Measurements from ENCODE around the gene TAOK1.

The TAOK1 gene

GRCh38 chr17:29581583-29582253 lies 191.6 kb downstream of the TAOK1 start:
- DNase-seq (ENCODE audit: low read depth in 1 of 2, low spot score in 1 of 2) = no peak

DNA sequence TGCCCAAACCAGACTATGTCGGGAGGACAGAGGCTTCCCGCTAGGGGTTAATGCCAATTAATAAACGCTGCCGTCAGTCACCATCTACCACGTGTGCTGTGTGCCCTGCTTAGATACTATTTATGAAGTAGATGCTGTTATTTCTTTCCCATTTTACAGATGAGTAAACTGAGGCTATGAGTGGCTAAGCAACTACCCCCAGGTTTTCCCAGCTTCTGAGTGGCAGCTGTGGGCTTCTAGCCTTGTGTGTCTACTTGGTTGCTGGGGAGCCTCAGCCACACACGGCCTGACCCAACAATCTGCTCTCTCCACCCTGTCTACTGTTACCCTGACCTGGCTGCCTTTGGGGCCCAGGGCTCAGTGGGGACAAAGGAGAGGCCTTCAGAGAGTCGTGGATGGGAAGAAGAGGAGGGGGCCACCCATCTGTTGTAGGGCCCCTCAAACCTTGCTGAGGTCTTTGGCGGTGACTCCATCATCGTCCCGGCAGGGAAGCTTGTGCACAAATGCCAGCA lies 192.1 kb downstream of the TAOK1 start:
- DNase-seq (ENCODE audit: low read depth in 1 of 2, low spot score in 1 of 2) = no peak

DNA sequence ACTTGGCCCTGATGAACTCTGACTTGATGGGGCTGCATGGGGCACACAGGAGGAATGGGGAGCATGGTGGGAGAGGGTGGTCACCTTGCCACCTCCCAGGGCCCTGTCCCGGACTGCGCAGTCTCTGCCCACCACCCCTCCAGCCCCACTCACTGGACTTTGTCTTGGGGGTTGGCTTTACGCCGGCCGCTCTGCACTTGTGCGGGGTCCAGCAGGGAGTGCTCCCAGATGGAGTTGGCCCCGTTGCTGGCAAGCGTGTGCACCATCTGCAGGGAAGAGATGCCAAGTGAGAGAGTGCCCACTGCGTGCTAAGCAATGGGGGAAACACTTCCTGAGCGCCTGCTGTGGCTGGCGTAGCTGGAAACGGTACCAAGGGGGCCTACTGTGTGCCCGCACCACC lies 192.6 kb downstream of the TAOK1 start:
- no peak for DNase-seq (ENCODE audit: low read depth in 1 of 2, low spot score in 1 of 2)

- DNase-seq (ENCODE audit: low read depth in 1 of 2, low spot score in 1 of 2) = no peak
These were observed 193.4 kb downstream of the TAOK1 start for GRCh38 chr17:29583324-29584248.

GRCh38 chr17:29584452-29585079 lies 194.4 kb downstream of the TAOK1 start:
- DNase-seq (ENCODE audit: low read depth in 1 of 2, low spot score in 1 of 2) = no peak

DNA sequence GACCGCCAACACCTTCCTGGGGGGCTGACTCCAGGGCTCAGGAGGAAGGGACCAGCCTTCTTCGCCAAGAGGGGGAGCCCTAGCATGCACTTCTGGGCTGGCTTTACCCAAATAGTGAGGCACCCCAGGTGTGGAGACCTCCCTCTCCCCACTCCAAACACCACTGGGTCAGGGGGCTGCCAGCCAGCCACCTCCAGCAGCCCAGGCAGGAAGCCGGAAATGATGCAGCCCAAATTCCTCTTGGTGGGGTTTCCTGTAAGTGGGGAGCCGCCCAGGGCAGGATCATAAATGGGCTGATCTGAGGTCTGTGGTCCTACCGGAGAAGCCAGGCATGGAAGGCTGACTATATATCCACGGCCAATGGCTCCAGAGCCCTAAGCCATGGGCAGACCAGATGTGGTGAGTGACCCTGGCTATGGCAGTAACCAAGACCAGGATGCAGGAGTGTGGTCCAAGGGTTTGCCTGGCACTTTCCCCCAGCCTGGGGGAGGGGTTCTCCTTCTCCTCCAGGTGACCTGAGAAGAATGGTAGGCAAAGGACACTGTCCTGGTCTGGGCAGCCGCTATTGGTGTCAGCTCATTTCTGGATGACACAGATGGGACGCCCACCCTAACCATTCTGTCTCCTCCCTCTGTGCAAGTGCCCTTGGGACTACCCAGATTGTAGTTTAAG lies 195.1 kb downstream of the TAOK1 start:
- DNase-seq (ENCODE audit: low read depth in 1 of 2, low spot score in 1 of 2) = no peak

GRCh38 chr17:29586676-29587469 lies 196.7 kb downstream of the TAOK1 start:
- DNase-seq (ENCODE audit: low read depth in 1 of 2, low spot score in 1 of 2) = no peak

DNA sequence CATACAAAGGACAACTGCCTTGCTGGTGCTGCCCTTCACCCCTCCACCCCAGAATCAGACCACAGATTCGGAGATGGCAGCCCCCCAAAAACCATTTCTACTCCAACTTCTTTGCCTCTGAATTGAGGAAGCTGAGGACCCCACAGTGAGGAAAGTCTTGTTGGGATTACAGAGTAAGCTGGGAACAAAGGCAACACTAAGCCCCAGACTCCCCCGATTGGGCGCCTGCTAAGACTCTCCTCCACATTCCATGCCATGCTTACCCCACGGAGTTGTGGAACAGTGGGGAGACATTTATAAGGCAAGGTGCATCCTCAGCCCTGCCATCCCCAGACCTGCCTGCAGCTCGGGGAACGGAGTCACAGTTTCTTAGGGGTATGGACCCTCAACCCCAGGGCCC lies 197.4 kb downstream of the TAOK1 start:
- DNase-seq (ENCODE audit: low read depth in 1 of 2, low spot score in 1 of 2) = no peak

DNA sequence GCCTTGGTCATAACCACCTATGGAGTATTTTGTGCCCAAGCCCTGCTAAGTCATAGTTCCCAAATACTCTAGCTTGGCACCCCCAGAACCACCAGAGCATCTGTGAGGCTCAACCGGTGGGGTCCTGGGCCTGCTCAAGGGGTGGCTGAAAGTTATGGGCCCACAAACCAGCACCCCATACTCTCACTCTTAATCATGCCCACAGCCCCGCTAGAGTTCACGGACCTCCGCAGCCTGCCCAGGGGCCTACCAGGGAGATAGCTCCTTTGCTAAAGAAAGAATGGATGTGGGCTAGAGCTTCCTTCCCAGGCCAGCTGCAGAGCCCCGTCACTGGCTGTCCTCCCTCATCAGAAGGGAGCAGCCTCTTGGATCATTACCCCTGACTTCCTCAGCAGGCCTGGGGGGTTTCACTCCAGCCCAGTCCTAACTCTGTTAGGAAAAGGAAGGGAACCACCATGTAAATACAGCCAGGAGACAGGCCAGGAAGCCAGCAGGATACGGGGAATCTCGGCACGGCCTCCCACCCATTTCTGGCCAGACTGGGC lies 197.9 kb downstream of the TAOK1 start:
- no peak for DNase-seq (ENCODE audit: low read depth in 1 of 2, low spot score in 1 of 2)

DNA sequence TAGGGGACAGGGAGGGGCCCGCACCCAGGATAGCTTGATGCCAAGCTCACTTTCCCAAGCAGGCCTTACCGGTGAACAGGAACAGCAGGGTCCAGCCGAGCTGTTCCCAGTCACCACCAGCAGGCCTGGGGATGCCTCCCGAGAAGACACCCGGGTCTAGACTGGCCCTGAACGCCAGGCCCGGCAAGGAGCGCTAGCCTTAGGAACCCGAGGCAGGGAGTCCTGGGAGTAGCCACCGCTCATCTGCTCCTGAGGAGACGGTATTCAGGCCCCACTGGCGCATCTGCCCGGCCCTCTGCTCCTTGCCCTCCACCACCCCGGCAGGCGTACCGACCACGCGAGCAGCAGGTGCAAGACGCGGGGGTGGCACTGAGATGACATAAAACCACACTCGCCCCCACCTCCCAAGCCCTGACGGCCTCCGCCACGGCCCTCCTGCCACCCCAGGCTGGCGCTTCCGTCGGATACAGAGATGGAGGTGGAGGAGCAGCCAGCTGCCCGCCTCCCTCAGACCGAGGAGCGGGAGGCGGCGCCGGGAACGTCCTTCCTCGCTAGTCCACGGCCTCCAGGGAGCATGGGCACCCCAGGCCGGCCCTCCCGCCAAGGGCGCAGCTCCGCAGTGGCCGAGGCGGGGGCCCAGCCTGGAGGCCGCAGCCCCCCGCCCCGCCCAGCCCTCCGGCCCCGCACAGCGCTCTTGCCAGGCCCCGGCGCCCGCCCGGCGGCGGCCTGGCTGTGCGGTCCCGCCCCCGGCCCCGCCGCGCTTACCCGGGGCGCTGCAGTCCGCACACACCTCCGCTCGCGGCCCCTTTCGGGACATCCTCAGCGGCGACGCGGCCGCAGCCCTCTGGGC lies 198.6 kb downstream of the TAOK1 start:
- DNase-seq (ENCODE audit: low read depth in 1 of 2, low spot score in 1 of 2) = no peak

GRCh38 chr17:29589524-29590410 lies 199.6 kb downstream of the TAOK1 start, which contains the start of gene GIT1:
GIT1 (minus strand) TSS chr17:29589648; CDS start chr17:29589378, 270 bp downstream.
- DNase-seq (ENCODE audit: low read depth in 1 of 2, low spot score in 1 of 2) = peak; percentile 72 to 80

DNA sequence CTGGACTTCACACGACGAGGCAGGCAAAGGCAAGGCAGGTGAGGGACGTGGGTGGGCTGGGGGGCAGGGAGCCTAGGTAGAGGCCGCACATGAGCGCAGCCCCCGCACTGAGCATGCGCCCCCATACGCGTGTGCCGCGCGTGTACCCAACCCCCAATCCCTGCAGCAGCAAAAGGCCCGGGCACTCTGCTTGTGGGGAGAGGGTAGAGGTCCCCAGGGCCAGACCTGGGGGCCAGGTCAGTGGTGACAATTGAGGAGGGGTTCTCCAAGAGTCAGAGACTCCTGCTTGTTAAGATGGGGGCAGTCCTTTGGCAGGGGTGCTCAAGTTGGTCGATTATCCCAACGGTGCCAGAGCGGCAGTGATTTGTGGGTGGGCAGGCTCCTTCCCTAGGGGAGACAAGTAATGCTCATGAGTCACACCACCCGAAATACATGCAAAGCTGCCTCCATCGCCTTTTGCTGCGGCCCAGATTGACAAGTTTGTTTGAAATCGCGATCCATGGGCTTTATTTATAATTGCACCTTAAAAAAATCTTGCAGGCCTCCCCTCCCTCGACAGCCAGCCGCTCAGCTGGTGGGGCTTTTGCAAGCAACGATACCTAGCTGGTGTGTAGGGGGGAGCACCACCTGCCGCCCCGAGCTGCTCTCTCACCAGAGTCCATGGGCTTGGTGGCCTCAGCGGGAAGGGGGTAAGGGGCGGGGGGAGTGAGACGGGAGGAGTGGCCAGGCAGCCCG lies 200.4 kb downstream of the TAOK1 start:
- no peak for DNase-seq (ENCODE audit: low read depth in 1 of 2, low spot score in 1 of 2)

GRCh38 chr17:29591146-29591736 lies 201.1 kb downstream of the TAOK1 start:
- DNase-seq (ENCODE audit: low read depth in 1 of 2, low spot score in 1 of 2) = no peak

GRCh38 chr17:29591737-29592608 lies 201.8 kb downstream of the TAOK1 start:
- peak; percentile 64 to 74 for DNase-seq (ENCODE audit: low read depth in 1 of 2, low spot score in 1 of 2)

DNA sequence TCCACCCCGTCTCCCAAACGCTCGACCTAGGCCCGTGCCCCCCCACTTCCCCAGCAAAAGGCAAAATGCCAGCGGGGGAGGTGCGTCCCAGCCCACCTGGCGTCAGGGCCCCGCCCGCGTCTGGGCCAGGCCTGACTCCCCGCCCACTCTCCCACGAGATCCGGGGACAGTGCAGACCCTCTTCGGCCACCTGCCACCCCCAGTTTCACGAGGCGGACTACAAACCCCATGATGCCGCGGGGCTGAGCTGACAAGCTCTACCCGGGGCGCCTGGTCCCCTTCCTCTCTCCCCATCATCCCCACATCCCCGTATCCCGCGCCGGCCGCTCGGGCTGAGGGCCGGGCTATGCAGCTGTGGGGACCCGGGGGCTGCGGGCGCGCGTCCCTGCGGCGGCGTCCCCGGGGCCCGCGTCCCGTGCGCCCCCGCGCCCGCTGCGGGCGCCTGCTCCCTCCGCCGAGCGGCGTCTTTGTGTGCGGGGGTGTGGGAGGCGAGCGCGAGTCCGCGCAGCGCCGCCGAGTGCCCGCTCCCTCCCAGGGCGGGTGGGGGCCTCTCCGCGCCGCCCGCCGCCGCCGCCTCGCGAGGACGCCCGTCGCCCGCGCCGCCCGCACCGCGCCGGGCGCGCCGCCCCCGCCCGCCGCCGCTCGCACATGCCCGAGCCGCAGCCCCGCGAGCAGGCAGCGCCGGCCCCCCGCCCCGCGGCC lies 202.8 kb downstream of the TAOK1 start, which contains the start of gene ANKRD13B:
ANKRD13B (plus strand) TSS at position 283 of the 702 bp plus-strand sequence. CDS start 490 bp downstream, outside the sequence.
- no peak for DNase-seq (ENCODE audit: low read depth in 1 of 2, low spot score in 1 of 2)
